ENCODE measurements around the gene DYNLRB1.
"Not testable (repeated sequence)": the region's sequence is repeated elsewhere in the genome, so short reads cannot be mapped to it uniquely, and the experiment has no call there.

Gene DYNLRB1

DNA sequence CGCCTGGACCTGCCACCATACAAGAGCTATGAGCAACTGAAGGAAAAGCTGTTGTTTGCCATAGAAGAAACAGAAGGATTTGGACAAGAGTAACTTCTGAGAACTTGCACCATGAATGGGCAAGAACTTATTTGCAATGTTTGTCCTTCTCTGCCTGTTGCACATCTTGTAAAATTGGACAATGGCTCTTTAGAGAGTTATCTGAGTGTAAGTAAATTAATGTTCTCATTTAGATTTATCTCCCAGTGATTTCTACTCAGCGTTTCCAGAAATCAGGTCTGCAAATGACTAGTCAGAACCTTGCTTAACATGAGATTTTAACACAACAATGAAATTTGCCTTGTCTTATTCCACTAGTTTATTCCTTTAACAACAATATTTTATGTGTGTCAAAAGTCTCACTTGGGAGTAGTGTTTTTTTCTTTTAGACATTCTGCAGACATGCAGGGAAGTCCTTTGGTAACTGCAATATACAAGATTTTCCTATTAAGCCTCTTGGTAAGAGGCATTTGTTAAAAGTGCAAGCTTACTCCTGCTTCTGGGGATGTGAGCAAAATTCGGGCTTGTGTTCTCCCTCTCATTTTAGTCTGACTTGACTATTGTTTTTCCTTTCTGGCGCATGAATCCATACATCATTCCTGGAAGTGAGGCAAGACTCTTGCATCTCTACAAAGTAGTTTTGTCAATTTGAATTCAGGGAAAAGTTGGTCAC, 8.4 kb upstream of the DYNLRB1 start:
- Histone ChIP-seq H3K27me3 (no peaks in the 10 kb centered on the region), H3K36me3 (peaks cover 24 to 53% (median 49%) of the 10 kb centered on the region in 3 donors), H3K4me1 (no peaks in the 10 kb centered on the region), H3K4me3 (no peak overlapping the region), H3K9me3 (no peaks in the 10 kb centered on the region), H3K27ac (no peak overlapping the region)
- TF ChIP-seq CTCF (IDR thresholded peaks at IDR 0.05), result no peak
- no peak for DNase-seq
- intact Hi-C loops (cut with DNase I; ENCODE audit: low total_unique reads), result no loop called here

DNA sequence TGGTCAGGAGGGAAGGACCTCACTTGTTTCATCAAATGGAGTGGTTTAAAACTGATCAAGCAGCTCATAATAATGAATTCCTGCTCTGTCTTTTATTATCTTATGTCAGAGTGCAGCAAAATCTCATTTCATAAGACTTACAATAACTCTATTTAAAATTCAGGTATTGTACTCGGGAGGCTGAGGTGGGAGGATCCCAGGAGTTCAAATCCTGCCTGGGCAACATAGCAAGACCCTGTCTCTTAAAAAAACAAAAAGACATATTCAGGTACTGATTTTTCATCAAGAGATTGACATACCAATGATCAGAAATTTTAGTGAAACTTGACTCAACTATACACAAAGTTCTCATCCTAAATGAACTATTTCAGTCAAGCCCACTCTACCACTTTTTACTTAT, 5.6 kb upstream of the DYNLRB1 start:
- Histone ChIP-seq H3K27me3 (no peaks in the 10 kb centered on the region), H3K36me3 (peaks cover 15 to 36% (median 32%) of the 10 kb centered on the region in 3 donors), H3K27ac (no peak overlapping the region), H3K4me3 (no peak overlapping the region), H3K9me3 (no peaks in the 10 kb centered on the region), H3K4me1 (peaks cover 0 to 12% (median 2%) of the 10 kb centered on the region in 4 donors)
- DNase-seq, result no peak
- TF ChIP-seq CTCF (IDR thresholded peaks at IDR 0.05), result no peak
- intact Hi-C loops (cut with DNase I; ENCODE audit: low total_unique reads), result no loop called here

DNA sequence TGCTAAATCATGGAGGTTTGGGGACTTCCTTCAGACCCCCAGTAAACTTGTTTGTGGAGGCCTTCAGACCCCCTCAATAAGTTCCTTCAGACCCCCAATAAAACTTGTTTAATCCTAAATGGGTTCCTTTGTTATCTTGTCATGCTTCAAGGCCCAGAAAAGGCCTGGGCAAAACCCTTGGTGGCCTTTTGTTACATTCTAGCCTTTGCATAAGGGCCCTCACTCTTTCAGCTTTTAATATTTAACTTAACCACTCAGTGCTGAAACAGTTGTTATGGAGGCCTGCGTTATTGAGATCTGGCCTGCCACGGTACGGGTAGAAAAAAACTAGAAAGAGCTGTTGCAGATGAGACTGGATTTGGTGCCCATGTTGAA, 4.3 kb upstream of the DYNLRB1 start:
- H3K27me3 ChIP-seq, result no peaks in the 10 kb centered on the region
- peaks cover 5 to 24% (median 19%) of the 10 kb centered on the region in 3 donors for H3K36me3 ChIP-seq
- no peak for TF ChIP-seq CTCF (IDR thresholded peaks at IDR 0.05)
- no peak overlapping the region for H3K4me3 ChIP-seq
- peaks cover 0 to 15% (median 2%) of the 10 kb centered on the region in 4 donors for H3K4me1 ChIP-seq
- no peak for DNase-seq
- intact Hi-C loops (cut with DNase I; ENCODE audit: low total_unique reads), result no loop called here
- H3K9me3 ChIP-seq, result no peaks in the 10 kb centered on the region
- H3K27ac ChIP-seq, result no peak overlapping the region

DNA sequence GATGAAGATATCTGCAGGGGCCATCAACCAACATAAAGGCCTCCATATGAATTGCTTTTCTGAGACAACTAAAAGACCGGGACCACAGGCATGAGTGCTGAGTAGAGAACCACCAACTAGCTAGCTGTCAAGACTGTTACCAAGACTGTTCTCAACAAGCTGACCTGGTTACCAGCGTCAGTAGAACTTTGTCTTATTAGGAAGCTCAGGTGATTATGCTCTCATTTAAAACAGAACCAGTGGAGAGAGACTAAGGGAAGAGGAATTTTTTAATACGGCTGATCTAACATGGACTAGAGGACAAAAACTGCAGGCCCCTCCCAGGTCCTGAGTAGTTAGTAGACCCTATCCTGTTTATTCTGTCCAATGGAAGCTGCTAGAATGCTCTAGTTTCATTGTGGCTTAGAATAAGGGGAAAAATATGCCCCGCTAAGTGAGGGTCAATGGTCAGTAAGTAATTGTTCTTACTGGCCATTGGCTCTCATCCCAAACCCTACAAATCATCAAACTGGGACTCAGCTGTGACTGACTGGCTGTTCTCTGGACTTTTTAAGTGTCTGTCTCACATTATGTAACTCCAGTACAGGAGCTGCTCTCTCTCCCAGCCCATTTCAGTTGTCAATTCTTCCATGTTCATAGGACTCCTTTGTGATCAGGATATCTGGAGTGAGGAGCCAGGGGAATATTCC, 3.8 kb upstream of the DYNLRB1 start:
- Histone ChIP-seq H3K27ac (no peak overlapping the region), H3K27me3 (no peaks in the 10 kb centered on the region), H3K4me3 (no peak overlapping the region), H3K9me3 (no peaks in the 10 kb centered on the region), H3K4me1 (peaks cover 0 to 20% (median 3%) of the 10 kb centered on the region in 4 donors), H3K36me3 (peaks cover 5 to 23% (median 18%) of the 10 kb centered on the region in 3 donors)
- TF ChIP-seq CTCF (IDR thresholded peaks at IDR 0.05), result no peak
- intact Hi-C loops (cut with DNase I; ENCODE audit: low total_unique reads), result no loop called here
- no peak for DNase-seq

GRCh38 chr20:34512955-34513419, 3.2 kb upstream of the DYNLRB1 start:
- Histone ChIP-seq H3K9me3 (no peaks in the 10 kb centered on the region), H3K36me3 (peaks cover 1 to 17% (median 13%) of the 10 kb centered on the region in 3 donors), H3K4me1 (peaks cover 0 to 26% (median 6%) of the 10 kb centered on the region in 4 donors), H3K27me3 (no peaks in the 10 kb centered on the region), H3K27ac (no peak overlapping the region), H3K4me3 (no peak overlapping the region)
- no peak for DNase-seq
- intact Hi-C loops (cut with DNase I; ENCODE audit: low total_unique reads), result no loop called here
- TF ChIP-seq CTCF (IDR thresholded peaks at IDR 0.05), result no peak

- H3K36me3 ChIP-seq; H3K27ac ChIP-seq; intact Hi-C loops (cut with DNase I; ENCODE audit: low total_unique reads); DNase-seq; H3K9me3 ChIP-seq; H3K27me3 ChIP-seq; H3K4me3 ChIP-seq: not testable (repeated sequence)
- peaks cover 0 to 36% (median 11%) of the 10 kb centered on the region in 4 donors for H3K4me1 ChIP-seq
Observed at GRCh38 chr20:34514034-34514433, 2.2 kb upstream of the DYNLRB1 start.
